Activated effector memory CD4-positive, alpha-beta T cell treated with Interleukin-2 at 50 U/mL for 16 hours (primary cell): Measurements from ENCODE around the gene PRKG1.
"Not testable (repeated sequence)": the region's sequence is repeated elsewhere in the genome, so short reads cannot be mapped to it uniquely, and the experiment has no call there.

Experiments
- DNase-seq: peaks from one replicate; pipeline ENCODE4 v3.0.0-alpha.2; 2020

PRKG1 gene

GRCh38 chr10:52208365-52208764 is 1134.1 kb downstream of the PRKG1 start:
- DNase-seq: no peak

GRCh38 chr10:52210161-52210560 is 1135.9 kb downstream of the PRKG1 start:
- no peak for DNase-seq

DNA sequence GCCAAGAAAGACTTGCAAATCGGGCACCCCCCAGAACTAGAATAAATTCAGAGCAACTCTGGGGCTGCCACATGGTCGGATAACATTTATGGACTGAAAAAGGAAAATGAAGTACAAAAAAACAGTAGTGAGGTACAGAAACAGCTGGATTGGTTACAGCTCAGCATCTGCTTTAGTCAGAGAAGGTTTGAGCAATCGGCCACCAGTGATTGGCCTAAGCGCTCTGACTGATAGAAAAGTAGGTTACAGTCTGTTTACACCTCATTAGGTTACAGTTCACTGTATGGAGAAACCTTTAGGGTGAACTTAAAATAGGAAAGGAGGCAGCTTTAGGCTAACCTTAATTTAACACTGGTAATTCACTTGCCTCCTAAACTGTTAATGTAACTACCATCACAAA is 1137.8 kb downstream of the PRKG1 start:
- no peak for DNase-seq

- no peak for DNase-seq
Observed at GRCh38 chr10:52212802-52213201, 1138.5 kb downstream of the PRKG1 start.

- no peak for DNase-seq
Observed at GRCh38 chr10:52213321-52213752, 1139.0 kb downstream of the PRKG1 start.

DNA sequence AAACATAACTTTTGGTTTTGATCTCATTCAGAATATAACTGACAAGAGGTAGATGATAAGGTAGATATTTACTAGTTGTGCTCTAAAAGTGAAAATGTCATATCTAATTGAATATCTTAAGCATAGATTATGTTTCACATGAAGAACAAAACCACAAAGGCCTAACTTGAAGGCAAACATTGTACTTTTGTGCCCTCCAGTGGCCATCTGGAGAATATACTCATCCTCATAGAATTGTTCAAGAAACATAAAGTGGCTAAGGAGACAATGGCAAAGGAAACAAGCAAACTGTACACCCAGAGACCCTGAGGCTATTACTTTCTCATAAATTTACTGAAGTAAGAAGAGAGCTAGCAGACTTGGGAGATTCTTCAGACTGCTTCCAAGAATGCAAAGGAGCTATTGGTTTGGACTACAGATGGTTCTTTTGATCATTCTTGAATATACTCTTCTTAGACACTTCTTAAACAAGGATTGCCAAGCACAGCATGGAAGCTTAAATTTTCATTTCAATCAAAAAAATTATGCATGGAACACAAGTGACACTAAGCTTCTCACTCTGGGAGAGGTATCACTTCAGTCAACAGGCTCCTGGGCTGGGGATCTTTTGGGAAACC is 1141.6 kb downstream of the PRKG1 start:
- no peak for DNase-seq

DNA sequence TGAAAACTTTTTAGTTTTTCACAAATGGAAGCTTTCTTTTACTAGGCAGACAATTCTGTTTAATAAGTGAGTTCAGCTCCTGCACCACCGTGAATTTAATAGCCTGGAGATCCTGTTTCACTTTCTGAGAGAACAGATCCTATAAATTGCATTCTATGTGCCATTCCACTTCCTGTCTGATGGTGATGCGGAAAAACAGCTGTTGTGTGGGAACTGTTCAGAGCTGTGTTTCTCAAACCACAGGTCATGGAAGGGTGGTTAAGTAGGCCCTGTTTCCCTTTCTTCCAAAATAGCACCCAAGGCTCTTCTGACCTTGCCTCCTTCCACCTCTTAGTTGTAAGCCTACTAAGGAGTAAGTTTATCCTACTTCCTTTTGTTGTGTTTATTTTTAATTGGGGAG is 1142.6 kb downstream of the PRKG1 start:
- no peak for DNase-seq

DNA sequence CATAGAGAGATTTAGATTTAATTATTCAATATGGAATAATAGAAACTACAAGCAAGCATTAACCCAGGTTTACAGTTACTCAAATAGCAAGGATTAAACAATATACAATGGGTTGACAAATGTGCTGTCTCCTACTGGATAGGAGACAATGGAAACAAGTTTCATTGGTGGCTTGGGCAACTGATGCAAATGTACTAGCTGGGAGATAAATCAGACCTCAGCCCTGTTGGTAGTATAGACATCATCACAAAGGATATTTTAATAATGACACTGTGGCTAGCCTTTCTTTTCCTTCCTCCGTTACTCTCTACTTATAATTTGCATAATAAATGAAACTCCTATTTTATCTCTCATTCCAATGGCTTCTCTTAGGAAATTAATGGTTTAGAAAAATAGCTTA is 1143.2 kb downstream of the PRKG1 start:
- DNase-seq: no peak

DNA sequence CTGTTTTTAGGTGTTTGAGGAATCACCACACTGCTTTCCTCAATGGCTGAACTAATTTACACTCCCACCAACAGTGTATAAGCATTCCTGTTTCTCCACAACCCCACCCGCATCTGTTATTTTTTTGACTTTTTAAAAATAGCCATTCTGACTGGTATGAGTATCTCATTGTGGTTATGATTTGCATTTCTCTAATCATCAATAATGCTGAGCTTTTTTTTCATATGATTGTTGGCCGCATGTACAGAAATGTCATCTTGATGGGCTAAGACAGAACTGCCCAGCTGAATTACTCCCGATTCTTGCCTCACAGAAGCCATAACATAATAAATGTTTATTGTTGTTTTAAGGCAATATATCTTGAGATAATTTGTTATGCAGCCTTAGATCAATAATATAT is 1146.7 kb downstream of the PRKG1 start:
- DNase-seq: no peak

DNA sequence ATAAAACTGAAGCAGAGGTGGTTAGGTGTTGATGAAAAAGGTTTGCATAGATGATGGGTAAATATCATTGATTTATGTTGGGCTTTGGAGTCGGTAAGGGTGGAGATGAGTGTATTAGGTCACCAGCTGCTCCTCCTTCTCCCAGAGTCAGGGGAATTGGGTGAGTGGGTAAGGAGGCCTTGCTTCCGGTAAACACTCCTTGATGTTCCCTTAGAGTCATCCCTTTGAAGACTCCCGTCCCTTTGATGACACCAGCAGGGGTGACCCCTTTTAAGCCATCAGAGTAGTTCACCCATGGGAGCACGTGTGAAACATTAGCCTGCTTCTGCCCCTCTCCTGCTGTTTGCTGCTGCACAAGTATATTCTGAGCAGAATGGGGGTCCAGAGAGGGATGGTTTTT is 1147.6 kb downstream of the PRKG1 start:
- no peak for DNase-seq

DNA sequence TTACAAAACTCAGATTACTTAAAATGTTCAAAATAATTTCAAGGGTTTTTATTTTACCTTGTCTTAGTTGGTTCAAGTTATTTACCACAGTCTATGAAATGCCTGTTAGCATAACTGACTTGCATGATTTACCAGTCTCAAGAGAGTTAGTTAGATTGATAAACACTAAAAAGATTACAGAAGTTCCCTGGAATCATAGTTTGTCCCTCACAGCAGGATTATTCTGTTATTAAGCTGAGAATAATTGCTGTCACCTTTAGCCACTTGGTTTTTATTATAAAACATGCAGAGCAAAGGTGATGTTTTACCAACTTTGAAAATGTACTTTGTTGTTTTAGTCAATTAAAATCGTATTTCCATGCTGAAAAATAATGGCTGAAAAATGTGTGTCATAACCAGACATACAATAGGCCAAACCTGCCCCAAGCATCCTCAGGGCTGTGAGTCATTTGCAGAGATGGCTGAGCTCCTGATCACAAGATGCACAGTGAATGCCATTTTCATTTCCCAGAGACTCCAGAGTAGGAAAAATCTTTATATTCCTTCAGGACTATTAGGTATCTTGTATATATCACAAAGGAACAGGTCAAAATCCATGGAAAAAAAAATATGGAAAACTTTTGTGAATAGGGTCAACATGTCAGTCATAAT is 1152.0 kb downstream of the PRKG1 start:
- DNase-seq: no peak

- no peak for DNase-seq
Observed at GRCh38 chr10:52228556-52228955, 1154.3 kb downstream of the PRKG1 start.

GRCh38 chr10:52229291-52229931 is 1155.1 kb downstream of the PRKG1 start:
- no peak for DNase-seq

GRCh38 chr10:52232561-52233350 is 1158.5 kb downstream of the PRKG1 start:
- DNase-seq: no peak

DNA sequence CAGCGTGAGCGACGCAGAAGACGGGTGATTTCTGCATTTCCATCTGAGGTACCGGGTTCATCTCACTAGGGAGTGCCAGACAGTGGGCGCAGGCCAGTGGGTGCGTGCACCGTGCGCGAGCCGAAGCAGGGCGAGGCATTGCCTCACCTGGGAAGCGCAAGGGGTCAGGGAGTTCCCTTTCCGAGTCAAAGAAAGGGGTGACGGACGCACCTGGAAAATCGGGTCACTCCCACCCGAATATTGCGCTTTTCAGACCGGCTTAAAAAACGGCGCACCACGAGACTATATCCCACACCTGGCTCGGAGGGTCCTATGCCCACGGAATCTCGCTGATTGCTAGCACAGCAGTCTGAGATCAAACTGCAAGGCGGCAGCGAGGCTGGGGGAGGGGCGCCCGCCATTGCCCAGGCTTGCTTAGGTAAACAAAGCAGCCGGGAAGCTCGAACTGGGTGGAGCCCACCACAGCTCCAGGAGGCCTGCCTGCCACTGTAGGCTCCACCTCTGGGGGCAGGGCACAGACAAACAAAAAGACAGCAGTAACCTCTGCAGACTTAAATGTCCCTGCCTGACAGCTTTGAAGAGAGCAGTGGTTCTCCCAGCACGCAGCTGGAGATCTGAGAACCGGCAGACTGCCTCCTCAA is 1159.2 kb downstream of the PRKG1 start:
- not testable (repeated sequence) for DNase-seq

GRCh38 chr10:52239771-52240170 is 1165.5 kb downstream of the PRKG1 start:
- DNase-seq: no peak

GRCh38 chr10:52245547-52245946 is 1171.3 kb downstream of the PRKG1 start:
- DNase-seq: no peak

DNA sequence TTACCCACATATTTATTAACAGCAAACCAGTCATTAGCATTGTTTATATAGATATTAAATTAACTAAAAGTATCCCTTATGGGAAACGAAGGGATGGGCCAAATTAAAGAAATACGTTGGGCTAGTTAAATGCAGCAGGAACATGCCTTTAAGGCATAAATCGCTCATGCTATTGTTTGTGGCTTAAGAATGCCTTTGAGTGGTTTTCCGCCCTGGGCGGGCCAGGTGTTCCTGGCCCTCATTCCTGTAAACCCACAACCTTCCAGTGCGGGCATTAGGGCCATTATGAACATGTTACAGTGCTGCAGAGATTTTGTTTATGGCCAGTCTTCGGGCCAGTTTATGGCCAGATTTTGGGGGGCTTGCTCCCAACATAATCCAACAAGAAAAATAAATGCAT is 1173.6 kb downstream of the PRKG1 start:
- DNase-seq: not testable (repeated sequence)

GRCh38 chr10:52248697-52249306 is 1174.5 kb downstream of the PRKG1 start:
- no peak for DNase-seq

DNA sequence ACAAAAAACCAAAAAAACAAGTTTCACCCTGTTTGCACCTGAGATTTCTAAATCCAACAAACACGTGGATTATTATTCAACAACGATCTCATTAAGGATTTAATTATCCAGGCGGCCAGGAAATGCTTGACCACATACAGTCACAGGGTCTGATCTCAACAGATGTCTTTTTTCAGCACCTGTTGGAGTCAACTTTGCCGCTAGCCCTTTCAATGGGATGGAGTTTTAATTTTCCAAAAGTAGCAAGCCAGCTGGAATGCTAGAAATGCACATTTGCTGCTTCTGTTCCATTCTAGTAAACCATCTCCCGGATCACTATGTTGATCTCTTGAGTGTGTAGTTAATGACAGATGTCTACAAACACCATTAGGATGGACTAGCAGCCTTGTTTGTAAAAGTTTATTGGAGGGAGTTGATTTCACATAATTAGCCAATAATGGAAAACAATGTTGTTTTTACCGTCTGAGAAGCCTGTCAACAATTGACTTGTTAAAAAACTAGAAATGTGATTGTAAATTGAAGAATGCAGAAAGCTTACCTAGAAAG is 1175.6 kb downstream of the PRKG1 start:
- no peak for DNase-seq

- DNase-seq: no peak
Observed at GRCh38 chr10:52250510-52250909, 1176.2 kb downstream of the PRKG1 start.

GRCh38 chr10:52252307-52252706 is 1178.0 kb downstream of the PRKG1 start:
- no peak for DNase-seq
